Gastrocnemius medialis (tissue), 4 donors: ENCODE measurements around the gene PRND. TPM values are rescaled to one million over a fixed set of nuclear protein-coding genes. Genes with fewer than 3 reads are reported as not detected.
"Not testable (repeated sequence)": the region's sequence is repeated elsewhere in the genome, so short reads cannot be mapped to it uniquely, and the experiment has no call there.

Experiments used
- ATAC-seq, 2 donors: fragments of 150-250 bp; one replicate each; pipeline ENCODE4 v1.9.1; 2016
- DNase-seq, 2 donors: peaks; one replicate each; pipeline ENCODE4 v3.0.0-alpha.2; 2019
- H3K27ac ChIP-seq, 4 donors: fragments of 200-600 bp; sonication (generic); 1 replicate in 1 of 4; 2 replicates in 3 of 4; pipeline ENCODE4 v1.5.1; 2016 to 2018; ENCODE audit warnings: mild to moderate bottlenecking in 2 of 4, moderate library complexity in 1 of 4
- H3K27me3 ChIP-seq, 3 donors: fragments of 200-600 bp; sonication (generic) in 2 of 3; 1 replicate in 1 of 3; 2 replicates in 2 of 3; pipeline versions ENCODE4 v1.5.1 to v1.6.0; 2016 to 2019; ENCODE audit warnings: mild to moderate bottlenecking in 1 of 3, moderate library complexity in 1 of 3
- H3K36me3 ChIP-seq, 2 donors: fragments of 200-600 bp; sonication (generic) in 1 of 2; one replicate each; pipeline ENCODE4 v1.5.1; 2017 to 2018
- H3K4me1 ChIP-seq, 2 donors: fragments of 200-600 bp; sonication (generic) in 1 of 2; one replicate each; pipeline ENCODE4 v1.5.1; 2016 to 2017; ENCODE audit warnings: mild to moderate bottlenecking in 2 of 2
- H3K4me3 ChIP-seq, 4 donors: fragments of 200-600 bp; sonication (generic) in 3 of 4; 1 replicate in 1 of 4; 2 replicates in 3 of 4; pipeline ENCODE4 v1.5.1; 2016 to 2019; ENCODE audit warnings: mild to moderate bottlenecking in 2 of 4
- H3K9me3 ChIP-seq, 3 donors: fragments of 200-600 bp; sonication (generic) in 2 of 3; 1 replicate in 1 of 3; 2 replicates in 2 of 3; pipeline ENCODE4 v1.5.1; 2016 to 2019
- CTCF ChIP-seq, 5 experiments: fragments of 450-650 bp in 3 of 5; fragments of 200-600 bp in 2 of 5; sonication (generic) in 2 of 5; IDR thresholded peaks in 4 of 5; conservative IDR thresholded peaks in 1 of 5; 1 replicate in 4 of 5; 2 replicates in 1 of 5; pipeline ENCODE4 v1.5.1; 2016 to 2019; ENCODE audit warnings: antibody characterized with exemption in 5 of 5, mild to moderate bottlenecking in 3 of 5, moderate library complexity in 3 of 5
- POLR2A ChIP-seq, 2 donors: fragments of 450-650 bp; IDR thresholded peaks; one replicate each; pipeline ENCODE4 v1.6.1; 2017; ENCODE audit warnings: antibody characterized with exemption in 2 of 2, mild to moderate bottlenecking in 2 of 2, moderate library complexity in 2 of 2
- in situ Hi-C, 4 donors: fragments of 200-750 bp; cut with MboI; loops; one replicate each; pipeline versions ENCODE4 v1.15.0 to v1.8.0; 2017; ENCODE audit warnings: low sequenced_read_pairs in 4 of 4
- intact Hi-C: fragments of 100-400 bp; cut with DNase I; formaldehyde crosslinking; loops from one replicate; pipeline ENCODE4 v1.15.1; 2023; ENCODE audit warnings: low total_unique reads
- total RNA-seq, 4 donors: library from RNA; depleted of rRNA; stranded (reverse); fragments of >200 nt; gene quantifications; one replicate each; pipeline versions ENCODE4 v1.1.0 to v1.2.3, GENCODE V29; 2016

The PRND gene
- total RNA-seq, 4 donors from 2014 or later: not detected

- ATAC-seq (no peak), DNase-seq (no peak)
- no peak overlapping the region for H3K4me3 ChIP-seq
- no peaks in the 10 kb centered on the region for H3K27me3 ChIP-seq
- peaks cover 0 to 17% of the 10 kb centered on the region in 2 donors for H3K36me3 ChIP-seq
- intact Hi-C loops (no loop called here), in situ Hi-C loops (no loop called here)
- no peak overlapping the region for H3K27ac ChIP-seq
- peaks cover 0 to 6% of the 10 kb centered on the region in 2 donors for H3K4me1 ChIP-seq
- no peak for TF ChIP-seq POLR2A (IDR thresholded peaks at IDR 0.05)
- no peak for TF ChIP-seq CTCF (IDR thresholded peaks at IDR 0.05 in 4 of 5, conservative IDR thresholded peaks at IDR 0.05 in 1 of 5)
- no peaks in the 10 kb centered on the region for H3K9me3 ChIP-seq
These were observed 19.0 kb upstream of the PRND start for GRCh38 chr20:4702562-4703280.

GRCh38 chr20:4703281-4703676, 18.4 kb upstream of the PRND start:
- intact Hi-C loops: no loop called here
- in situ Hi-C loops: no loop called here
- Histone ChIP-seq H3K36me3 (peaks cover 0 to 17% of the 10 kb centered on the region in 2 donors), H3K4me1 (peaks cover 0 to 6% of the 10 kb centered on the region in 2 donors), H3K4me3 (no peak overlapping the region), H3K9me3 (no peaks in the 10 kb centered on the region), H3K27ac (no peak overlapping the region), H3K27me3 (no peaks in the 10 kb centered on the region)
- ATAC-seq: no peak
- TF ChIP-seq POLR2A (IDR thresholded peaks at IDR 0.05) (no peak), CTCF (IDR thresholded peaks at IDR 0.05 in 4 of 5, conservative IDR thresholded peaks at IDR 0.05 in 1 of 5) (no peak)
- DNase-seq: no peak

GRCh38 chr20:4706941-4707340, 14.8 kb upstream of the PRND start:
- H3K9me3 ChIP-seq, ATAC-seq, H3K36me3 ChIP-seq, H3K4me1 ChIP-seq, intact Hi-C loops, H3K27ac ChIP-seq, H3K4me3 ChIP-seq, DNase-seq, in situ Hi-C loops, H3K27me3 ChIP-seq: not testable (repeated sequence)

- Histone ChIP-seq H3K27ac (no peak overlapping the region), H3K4me1 (peaks cover 0 to 6% of the 10 kb centered on the region in 2 donors), H3K4me3 (no peak overlapping the region), H3K27me3 (no peaks in the 10 kb centered on the region), H3K9me3 (no peaks in the 10 kb centered on the region), H3K36me3 (no peaks in the 10 kb centered on the region)
- intact Hi-C loops: no loop called here
- in situ Hi-C loops: no loop called here
- ATAC-seq (no peak), DNase-seq (no peak)
- no peak for TF ChIP-seq POLR2A (IDR thresholded peaks at IDR 0.05)
- no peak for TF ChIP-seq CTCF (IDR thresholded peaks at IDR 0.05 in 4 of 5, conservative IDR thresholded peaks at IDR 0.05 in 1 of 5)
These were observed 13.7 kb upstream of the PRND start for GRCh38 chr20:4708036-4708435.

- Histone ChIP-seq H3K27ac (no peak overlapping the region), H3K4me3 (no peak overlapping the region), H3K36me3 (no peaks in the 10 kb centered on the region), H3K27me3 (no peaks in the 10 kb centered on the region), H3K4me1 (peaks cover 0 to 2% of the 10 kb centered on the region in 2 donors), H3K9me3 (no peaks in the 10 kb centered on the region)
- intact Hi-C loops: no loop called here
- no peak for DNase-seq
- no peak for ATAC-seq
- TF ChIP-seq CTCF (IDR thresholded peaks at IDR 0.05 in 4 of 5, conservative IDR thresholded peaks at IDR 0.05 in 1 of 5) (no peak), POLR2A (IDR thresholded peaks at IDR 0.05) (no peak)
- in situ Hi-C loops: no loop called here
These were observed 12.9 kb upstream of the PRND start for GRCh38 chr20:4708856-4709255.
